ENCODE measurements around the gene THOC2. TPM values are rescaled to one million over a fixed set of nuclear protein-coding genes. Genes with fewer than 3 reads are reported as not detected.

THOC2 gene
- total and polyA plus RNA-seq, 2 donors (not counting 1 experiment from before 2014, with no cell fraction given), result 34.7 to 113 TPM

- Histone ChIP-seq H3K9me3 (ENCODE audit: control extremely low read depth in 1 of 3, control insufficient read depth in 2 of 3, insufficient read depth in 1 of 3, low read length in 2 of 3) (no peaks in the 10 kb centered on the region), H3K9ac (ENCODE audit: low read length) (no peak overlapping the region), H3K4me1 (ENCODE audit: control insufficient read depth in 2 of 2, insufficient read depth in 2 of 2, low read length in 2 of 2) (no peaks in the 10 kb centered on the region), H3K36me3 (replicated peaks in 1 of 2; ENCODE audit: control extremely low read depth in 1 of 2, control insufficient read depth in 1 of 2, extremely low read depth in 1 of 2, insufficient read depth in 2 of 2, low read length in 1 of 2) (no peaks in the 10 kb centered on the region), H3K4me3 (ENCODE audit: control extremely low read depth in 1 of 5, extremely low read depth in 1 of 5, insufficient read depth in 1 of 5, low read depth in 2 of 5, low read length in 4 of 5) (no peak overlapping the region), H3K4me2 (replicated peaks; ENCODE audit: low read depth, low read length, poor library complexity, severe bottlenecking) (no peak overlapping the region), H3K79me2 (ENCODE audit: control insufficient read depth, insufficient read depth, low read length) (no peaks in the 10 kb centered on the region), H4K20me1 (ENCODE audit: control insufficient read depth, insufficient read depth, low read length, poor library complexity, severe bottlenecking) (no peaks in the 10 kb centered on the region), H3K27me3 (replicated peaks in 1 of 4; ENCODE audit: control extremely low read depth in 1 of 4, control insufficient read depth in 3 of 4, insufficient read depth in 4 of 4, low read length in 3 of 4) (no peaks in the 10 kb centered on the region), H2AFZ (ENCODE audit: insufficient read depth, low read depth, low read length, poor library complexity, severe bottlenecking) (no peak overlapping the region), H3K27ac (ENCODE audit: low read length in 2 of 2) (no peak overlapping the region)
- Mint-ChIP-seq H3K4me1 (peaks cover 2% of the 10 kb centered on the region), H3K27ac (no peak overlapping the region), H3K9me3 (ENCODE audit: insufficient read depth) (no peaks in the 10 kb centered on the region), H3K27me3 (no peaks in the 10 kb centered on the region), H3K4me3 (no peak overlapping the region)
- no CpG with 5 or more reads among the region's 2 CpGs for WGBS (ENCODE audit: insufficient coverage)
- DNase-seq, result no peak
- intact Hi-C loops (cut with micrococcal nuclease), result no loop called here
- no peak for TF ChIP-seq EZH2 (IDR thresholded peaks at IDR 0.05; ENCODE audit: borderline replicate concordance, insufficient read depth, low read depth, low read length, poor library complexity, severe bottlenecking)
- no peak for TF ChIP-seq CTCF (IDR thresholded peaks at IDR 0.05)
- ChIA-PET POLR2A (no interaction called here), CTCF (no interaction called here)
- no peak for ATAC-seq (ENCODE audit: low read depth)
Measured at GRCh38 chrX:123749643-123750042, 16.8 kb upstream of the THOC2 start.

GRCh38 chrX:123745511-123745910, 12.7 kb upstream of the THOC2 start:
- CTCF ChIA-PET, result no interaction called here
- no peaks in the 10 kb centered on the region for H3K9me3 ChIP-seq (ENCODE audit: control extremely low read depth in 1 of 3, control insufficient read depth in 2 of 3, insufficient read depth in 1 of 3, low read length in 2 of 3)
- POLR2A ChIA-PET, result no interaction called here

More at GRCh38 chrX:123745511-123745910, 12.7 kb upstream of the THOC2 start:
- Histone ChIP-seq H4K20me1 (ENCODE audit: control insufficient read depth, insufficient read depth, low read length, poor library complexity, severe bottlenecking) (no peaks in the 10 kb centered on the region), H3K36me3 (replicated peaks in 1 of 2; ENCODE audit: control extremely low read depth in 1 of 2, control insufficient read depth in 1 of 2, extremely low read depth in 1 of 2, insufficient read depth in 2 of 2, low read length in 1 of 2) (no peaks in the 10 kb centered on the region), H3K27ac (ENCODE audit: low read length in 2 of 2) (no peak overlapping the region), H2AFZ (ENCODE audit: insufficient read depth, low read depth, low read length, poor library complexity, severe bottlenecking) (no peak overlapping the region), H3K79me2 (ENCODE audit: control insufficient read depth, insufficient read depth, low read length) (no peaks in the 10 kb centered on the region), H3K4me2 (replicated peaks; ENCODE audit: low read depth, low read length, poor library complexity, severe bottlenecking) (no peak overlapping the region), H3K9ac (ENCODE audit: low read length) (no peak overlapping the region), H3K4me1 (ENCODE audit: control insufficient read depth in 2 of 2, insufficient read depth in 2 of 2, low read length in 2 of 2) (no peaks in the 10 kb centered on the region), H3K4me3 (ENCODE audit: control extremely low read depth in 1 of 5, extremely low read depth in 1 of 5, insufficient read depth in 1 of 5, low read depth in 2 of 5, low read length in 4 of 5) (no peak overlapping the region), H3K27me3 (replicated peaks in 1 of 4; ENCODE audit: control extremely low read depth in 1 of 4, control insufficient read depth in 3 of 4, insufficient read depth in 4 of 4, low read length in 3 of 4) (no peaks in the 10 kb centered on the region)
- H3K4me3 Mint-ChIP-seq, result no peak overlapping the region
- DNase-seq (no peak), ATAC-seq (ENCODE audit: low read depth) (no peak)
- no peaks in the 10 kb centered on the region for H3K4me1 Mint-ChIP-seq
- WGBS (ENCODE audit: insufficient coverage), result no CpG with 5 or more reads among the region's 3 CpGs
- intact Hi-C loops (cut with micrococcal nuclease), result no loop called here
- no peaks in the 10 kb centered on the region for H3K27me3 Mint-ChIP-seq
- no peak overlapping the region for H3K27ac Mint-ChIP-seq
- no peaks in the 10 kb centered on the region for H3K9me3 Mint-ChIP-seq (ENCODE audit: insufficient read depth)
- TF ChIP-seq EZH2 (IDR thresholded peaks at IDR 0.05; ENCODE audit: borderline replicate concordance, insufficient read depth, low read depth, low read length, poor library complexity, severe bottlenecking) (no peak), CTCF (IDR thresholded peaks at IDR 0.05) (no peak)

Data from B cell (primary cell).